ENCODE data around the gene PIP5K1A. TPM values are rescaled to one million over a fixed set of nuclear protein-coding genes. Genes with fewer than 3 reads are reported as not detected.

Gene PIP5K1A
- total and polyA plus RNA-seq, 2 of the 8 experiments (the other 6 are each of a cell fraction or from before 2014, with no cell fraction given): 87.5 to 105 TPM

- Histone ChIP-seq H3K18ac (ENCODE audit: extremely low read depth, low read length) (no peak overlapping the region), H2BK12ac (ENCODE audit: low read depth, low read length) (no peak overlapping the region), H4K91ac (replicated peaks; ENCODE audit: insufficient read length, low read length) (no peak overlapping the region), H4K20me1 (replicated peaks in 1 of 2; ENCODE audit: control insufficient read depth in 1 of 2, insufficient read depth in 2 of 2, low read length in 2 of 2) (no peaks in the 10 kb centered on the region), H4K8ac (ENCODE audit: extremely low read depth, insufficient read depth, low read length) (0 out of 2 replicates have a peak overlapping the region, but pooled peaks have one; percentile 40), H3K4ac (replicated peaks; ENCODE audit: insufficient read length, low read depth, low read length) (no peak overlapping the region), H2AFZ (ENCODE audit: low read length) (no peak overlapping the region), H3K4me1 (replicated peaks in 1 of 4; ENCODE audit: control insufficient read depth in 3 of 4, insufficient read depth in 4 of 4, low read length in 3 of 4) (no peaks in the 10 kb centered on the region), H3K56ac (replicated peaks; ENCODE audit: insufficient read length, low read depth, low read length) (no peak overlapping the region), H3K4me2 (ENCODE audit: insufficient read depth in 1 of 2, low read depth in 2 of 2, low read length in 2 of 2) (no peak overlapping the region), H3K27me3 (replicated peaks in 1 of 4; ENCODE audit: control insufficient read depth in 3 of 4, extremely low read depth in 1 of 4, insufficient read depth in 3 of 4, low read length in 3 of 4) (no peaks in the 10 kb centered on the region), H4K5ac (ENCODE audit: insufficient read length, low read depth, low read length) (no peak overlapping the region), H2BK5ac (ENCODE audit: low read depth, low read length) (no peak overlapping the region), H3K79me2 (ENCODE audit: control insufficient read depth in 1 of 2, insufficient read depth in 2 of 2, low read length in 2 of 2) (no peaks in the 10 kb centered on the region), H3K14ac (ENCODE audit: insufficient read length) (no peak overlapping the region), H3K9ac (replicated peaks in 1 of 4; ENCODE audit: extremely low read depth in 1 of 4, low read depth in 3 of 4, low read length in 3 of 4) (no peak overlapping the region), H2BK20ac (ENCODE audit: low read length) (no peak overlapping the region), H3K23me2 (ENCODE audit: low read depth, low read length) (no peaks in the 10 kb centered on the region), H2BK120ac (replicated peaks; ENCODE audit: low read depth, low read length) (no peak overlapping the region), H3K36me3 (ENCODE audit: control insufficient read depth in 2 of 4, insufficient read depth in 4 of 4, low read length in 3 of 4) (peaks cover 12 to 54% (median 34%) of the 10 kb centered on the region in 4 experiments), H3K9me3 (ENCODE audit: insufficient read depth in 2 of 2, low read depth in 1 of 2, low read length in 1 of 2) (no peaks in the 10 kb centered on the region), H3K23ac (ENCODE audit: insufficient read length) (no peak overlapping the region), H3K27ac (ENCODE audit: low read depth, low read length) (no peak overlapping the region), H2AK5ac (ENCODE audit: low read depth, low read length) (no peak overlapping the region), H3K4me3 (ENCODE audit: extremely low read depth in 1 of 4, insufficient read depth in 2 of 4, low read depth in 3 of 4, low read length in 4 of 4) (no peak overlapping the region), H2BK15ac (ENCODE audit: low read length) (no peak overlapping the region), H3K79me1 (ENCODE audit: low read depth, low read length) (no peaks in the 10 kb centered on the region)
- POLR2A ChIA-PET (ENCODE audit: partially characterized antibody): interaction anchor here (0.6 to 2.9 kb wide), 5 partner anchors 10 to 214 kb away, joined by 3 to 13 read pairs (median 8); partner anchors contain the start of genes SCNM1 and VPS72
- CTCF ChIA-PET (ENCODE audit: partially characterized antibody): interaction anchor here (0.8 to 3.1 kb wide), 17 partner anchors 10 to 428 kb away, joined by 3 to 16 read pairs (median 4); partner anchors contain the start of genes TNFAIP8L2 and VPS72
- DNase-seq (ENCODE audit: low read depth in 1 of 2, low spot score in 2 of 2) (no peak), FAIRE-seq (no peak)
- 94% methylated on average over 17 of the region's 17 CpGs; no CpG with 5 or more reads in 1 of the 2 experiments for WGBS, 2 experiments (ENCODE audit: extremely low coverage in 1 of 2, insufficient coverage in 1 of 2, insufficient read length in 1 of 2, insufficient replicate concordance in 2 of 2, low coverage in 1 of 2, low lambda C conversion rate in 2 of 2, missing lambda C conversion rate in 1 of 2)
- TF ChIP-seq TCF12 (IDR thresholded peaks at IDR 0.05; ENCODE audit: low read depth, low read length) (no peak), SIX5 (IDR thresholded peaks at IDR 0.05; ENCODE audit: low read depth, low read length) (no peak), ZNF274 (IDR thresholded peaks at IDR 0.05; ENCODE audit: borderline replicate concordance, extremely low read depth, low read length) (no peak), RFX5 (IDR thresholded peaks at IDR 0.05; ENCODE audit: borderline replicate concordance, low read depth, low read length) (no peak), CBX8 (IDR thresholded peaks at IDR 0.05; ENCODE audit: borderline replicate concordance, low read depth, low read length) (no peak), POLR2A (IDR thresholded peaks at IDR 0.05; ENCODE audit: control extremely low read depth in 1 of 2, low read depth in 2 of 2, low read length in 2 of 2) (no peak), TBP (IDR thresholded peaks at IDR 0.05; ENCODE audit: low read depth, low read length) (no peak), SRF (IDR thresholded peaks at IDR 0.05; ENCODE audit: low read depth, low read length) (no peak), MAFK (IDR thresholded peaks at IDR 0.05; ENCODE audit: low read depth, low read length) (no peak), SAP30 (IDR thresholded peaks at IDR 0.05; ENCODE audit: insufficient read depth, insufficient replicate concordance, low read length) (no peak)
These were observed 21.8 kb upstream of the PIP5K1A start for GRCh38 chr1:151176514-151177045.

All from H1 (cell line).